Measurements from ENCODE around the gene XDH.
A peak's percentile ranks its signal among the peaks of the same experiment; 100 is the strongest.

The XDH gene

GRCh38 chr2:31327505-31327904, 87.0 kb downstream of the XDH start:
- no peak for DNase-seq

- DNase-seq: no peak
Measured at GRCh38 chr2:31324016-31324633, 90.4 kb downstream of the XDH start.

DNA sequence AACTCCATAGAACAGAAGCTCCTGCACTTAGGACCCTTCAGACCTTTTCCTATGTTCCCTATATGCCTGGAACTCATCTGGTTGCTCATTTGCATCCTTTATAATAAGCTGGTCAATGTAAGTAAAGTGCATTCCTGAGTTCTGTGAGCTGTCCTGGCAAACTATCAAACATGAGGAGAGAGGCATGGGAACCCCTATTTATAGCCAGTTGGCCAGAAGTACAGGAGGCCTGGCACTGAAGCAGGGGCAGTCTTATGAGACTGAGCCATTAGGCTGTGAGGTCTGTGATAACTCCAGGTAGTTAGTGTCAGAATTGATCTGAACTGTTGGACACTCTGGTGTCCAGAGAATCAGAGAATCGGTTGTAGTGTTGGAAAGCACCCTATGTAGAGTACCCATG, 92.2 kb downstream of the XDH start:
- DNase-seq: no peak

DNA sequence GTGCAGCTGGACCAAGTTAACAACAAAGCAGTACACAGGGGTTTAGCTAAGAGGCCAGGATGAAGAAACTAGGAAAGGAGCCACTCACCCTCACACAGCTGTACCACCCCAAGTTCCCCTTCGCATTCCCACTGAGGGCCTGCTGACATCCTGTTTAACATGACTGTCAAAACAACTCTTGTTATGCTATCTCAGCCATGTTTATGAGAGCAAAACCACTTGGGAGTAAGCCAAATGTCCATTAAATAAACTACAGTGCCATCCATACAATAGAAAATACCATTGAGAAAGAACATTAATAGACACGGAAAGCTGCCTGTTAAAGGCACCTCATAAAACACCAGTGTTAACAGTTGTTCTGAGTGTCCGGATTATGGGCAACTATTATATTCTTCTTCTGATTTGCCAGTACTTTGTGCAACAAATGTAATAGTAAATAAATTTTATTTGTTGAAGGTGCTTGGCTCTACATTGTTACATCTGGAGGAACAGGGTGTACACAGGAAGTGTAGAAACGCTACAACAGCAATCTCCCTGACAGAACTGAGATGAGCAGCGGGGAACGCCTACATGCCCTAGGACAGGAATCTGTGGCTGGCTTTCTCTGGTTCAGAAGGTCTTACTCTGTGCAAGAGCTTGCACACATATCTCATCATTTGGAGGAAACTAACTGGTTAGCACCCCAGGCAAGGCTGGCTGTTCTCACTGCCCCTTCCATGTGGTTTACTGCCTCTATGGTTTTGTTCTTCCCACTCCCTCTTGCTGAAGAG, 95.0 kb downstream of the XDH start:
- DNase-seq: peak; percentile 29

- DNase-seq: peak; percentile 59
Measured at GRCh38 chr2:31318361-31319336, 95.9 kb downstream of the XDH start.

- no peak for DNase-seq
Measured at GRCh38 chr2:31317396-31317795, 97.1 kb downstream of the XDH start.

DNA sequence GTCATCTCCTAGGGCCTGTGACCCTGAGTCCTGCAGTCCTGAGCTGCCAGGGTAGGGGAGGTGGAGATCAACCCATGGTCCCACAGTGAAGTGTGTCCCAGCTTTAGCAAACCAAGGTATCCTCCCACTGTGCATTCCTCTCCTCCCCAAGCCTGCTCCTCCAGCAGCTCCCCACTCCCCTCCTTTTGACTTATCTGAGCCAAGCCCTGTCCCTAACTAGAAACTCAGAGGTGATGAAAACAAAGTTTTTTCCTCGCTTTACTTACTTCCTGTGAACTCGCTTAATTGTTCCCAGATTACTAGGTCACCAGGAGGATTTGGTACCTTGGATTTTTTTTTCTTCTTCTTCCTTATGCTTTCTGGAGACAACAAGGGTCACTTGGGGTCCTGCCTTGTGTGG, 99.8 kb downstream of the XDH start:
- DNase-seq: no peak

DNA sequence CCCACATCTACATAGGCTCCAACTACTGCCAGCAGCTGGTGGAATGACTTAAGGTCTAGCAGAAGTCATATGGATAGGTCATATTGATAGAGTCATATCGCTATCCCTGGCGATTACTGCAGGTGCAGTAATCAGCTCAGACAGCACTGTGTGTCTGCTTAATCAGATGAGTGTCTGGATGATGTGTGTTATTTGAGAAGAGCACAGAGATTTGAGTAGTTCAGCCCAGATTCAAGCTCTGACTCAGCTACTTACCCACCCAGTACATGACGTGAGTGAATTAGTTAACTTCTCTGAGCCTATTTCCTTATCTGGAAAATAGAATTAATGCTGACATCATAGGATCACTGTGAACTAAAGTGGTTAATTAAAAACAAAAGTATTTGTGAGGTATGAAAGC, 101.6 kb downstream of the XDH start:
- no peak for DNase-seq

DNA sequence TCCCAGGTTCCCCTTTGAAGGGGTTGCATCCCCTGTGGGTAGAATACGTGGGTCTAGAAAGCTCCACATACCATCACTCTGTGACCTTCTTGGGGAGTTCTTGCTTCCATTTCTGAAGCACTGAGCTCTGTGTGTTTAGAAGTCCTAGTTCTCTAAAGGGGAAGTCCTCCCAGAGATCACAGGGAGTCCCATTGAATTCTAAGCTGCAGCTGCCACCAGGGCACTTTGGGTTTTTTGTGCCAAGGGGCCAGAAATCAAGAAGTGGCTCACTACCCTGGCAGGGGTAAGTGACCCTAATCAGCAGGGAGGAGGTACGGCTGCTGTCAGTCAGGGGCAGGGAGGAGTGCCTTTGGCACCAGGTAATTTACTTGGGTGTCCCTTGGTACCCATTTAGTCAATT, 109.7 kb downstream of the XDH start:
- DNase-seq: no peak

GRCh38 chr2:31302940-31303563, 111.5 kb downstream of the XDH start:
- peak; percentile 21 for DNase-seq

- DNase-seq: no peak
Measured at GRCh38 chr2:31300309-31300708, 114.2 kb downstream of the XDH start.

DNA sequence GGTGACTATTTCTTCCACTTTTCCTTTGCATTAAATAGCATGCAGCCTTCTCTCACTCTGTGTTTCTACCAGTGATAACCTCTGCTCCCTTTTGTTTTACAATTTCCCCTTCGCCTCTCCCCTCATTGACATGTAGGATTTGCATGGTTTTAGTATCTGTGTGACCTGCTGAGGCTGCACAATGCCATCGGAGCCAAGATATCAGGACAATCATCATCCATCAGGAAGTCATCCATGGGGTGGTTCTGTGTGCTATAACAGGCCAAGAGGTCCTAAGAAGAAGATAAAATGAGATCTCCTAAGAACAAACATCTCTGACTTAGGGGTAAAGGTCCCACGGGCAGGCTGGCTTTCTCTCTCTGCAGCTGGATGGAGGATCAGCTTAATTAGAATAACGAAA, 115.0 kb downstream of the XDH start:
- no peak for DNase-seq

GRCh38 chr2:31297751-31298150, 116.8 kb downstream of the XDH start:
- DNase-seq: no peak

DNA sequence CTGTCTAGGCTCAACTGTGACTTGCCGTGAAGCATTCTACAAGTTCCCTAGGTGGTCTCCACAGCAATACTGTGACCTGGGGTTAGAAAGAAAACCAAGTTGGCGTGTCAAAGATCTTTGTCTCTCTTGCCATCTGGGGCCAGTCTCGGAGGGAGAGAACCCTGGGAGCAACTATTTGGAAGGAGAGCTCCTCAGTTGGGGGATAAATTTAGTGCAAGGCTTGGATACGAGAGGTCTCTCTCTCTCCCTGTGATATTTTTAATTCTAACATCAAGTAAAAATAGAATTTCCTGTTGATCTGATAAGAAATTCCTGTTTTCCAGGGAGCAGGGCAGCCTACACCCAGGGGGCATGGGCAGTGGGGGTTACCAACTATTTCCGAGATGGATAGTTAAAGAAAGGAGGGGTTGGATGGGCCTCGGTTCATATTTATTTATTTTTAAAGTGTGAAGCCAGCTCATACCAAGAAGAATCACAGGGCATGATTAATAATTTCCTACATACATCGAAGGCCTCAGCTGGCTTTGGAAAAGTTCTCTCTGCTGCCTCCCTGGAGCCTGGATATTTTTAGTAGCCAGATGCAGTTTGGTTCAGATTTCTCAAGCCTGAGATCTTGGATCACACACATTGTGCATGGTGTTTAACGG, 117.8 kb downstream of the XDH start:
- no peak for DNase-seq

DNA sequence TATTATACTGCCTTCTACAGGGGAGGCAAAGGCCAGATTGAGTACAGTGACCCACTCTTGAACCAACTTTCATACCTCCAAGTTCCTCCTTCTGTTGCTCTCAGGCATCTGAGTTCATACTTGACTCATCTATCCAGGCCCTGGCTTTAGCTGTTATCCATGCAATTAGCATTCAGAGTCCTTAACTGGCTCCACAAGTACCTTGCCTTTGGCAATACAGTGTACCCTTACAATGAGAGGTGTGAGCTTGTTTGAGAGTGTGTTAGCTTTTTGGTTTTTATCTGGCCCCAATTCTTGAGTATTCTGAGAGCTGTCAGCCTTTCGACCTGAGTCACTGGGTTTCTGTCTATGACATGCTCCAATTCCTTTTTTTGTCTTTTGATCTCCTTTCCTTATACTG, 120.3 kb downstream of the XDH start:
- no peak for DNase-seq

- no peak for DNase-seq
Measured at GRCh38 chr2:31287654-31288053, 126.9 kb downstream of the XDH start.

- DNase-seq: no peak
Measured at GRCh38 chr2:31286961-31287550, 127.5 kb downstream of the XDH start.

DNA sequence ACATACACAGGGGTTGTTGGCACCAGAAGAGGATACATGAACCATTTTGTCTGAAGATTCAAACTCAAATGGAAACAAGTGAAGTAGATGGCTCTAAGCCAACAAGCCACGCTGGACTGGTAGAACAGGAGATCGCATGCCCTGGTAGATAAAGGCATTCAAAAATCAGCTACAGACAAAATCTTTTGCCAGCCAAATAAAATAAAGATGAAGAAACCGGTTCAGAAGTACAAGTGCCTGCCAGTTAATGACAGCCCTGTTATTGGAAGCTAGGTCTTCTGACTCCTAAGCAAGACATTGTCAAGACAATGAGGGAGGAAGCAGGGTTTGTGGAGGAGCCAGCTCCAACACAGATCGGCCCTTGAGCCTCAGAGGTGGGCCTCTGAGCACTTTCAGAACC, 128.3 kb downstream of the XDH start:
- no peak for DNase-seq
